Measurements from ENCODE around the gene TPCN2. TPM values are rescaled to one million over a fixed set of nuclear protein-coding genes. Genes with fewer than 3 reads are reported as not detected.

TPCN2 gene
- total RNA-seq, 1 donor from 2014 or later: 4.5 TPM

GRCh38 chr11:69012092-69013008 is 36.4 kb upstream of the TPCN2 start:
- TF ChIP-seq CTCF (IDR thresholded peaks at IDR 0.05; ENCODE audit: insufficient read depth, low read length, severe bottlenecking): no peak
- no peaks in the 10 kb centered on the region for H3K36me3 ChIP-seq (ENCODE audit: control insufficient read depth, insufficient read depth, low read length)
- no peak overlapping the region for H3K4me3 ChIP-seq (ENCODE audit: low read depth, low read length)
- no peak for FAIRE-seq
- no peak for DNase-seq (ENCODE audit: low read depth)
- H3K27me3 ChIP-seq (ENCODE audit: control insufficient read depth, insufficient read depth, low read length): peaks cover 6% of the 10 kb centered on the region

- DNase-seq (ENCODE audit: low read depth) (no peak), FAIRE-seq (no peak)
Measured at GRCh38 chr11:69013009-69013951, 35.5 kb upstream of the TPCN2 start, which contains the start of gene MRGPRF. Gene MRGPRF (minus strand): TSS chr11:69013246. CDS start chr11:69009901, 3,345 bp downstream.

GRCh38 chr11:69014084-69014851 is 34.5 kb upstream of the TPCN2 start:
- no peak for DNase-seq (ENCODE audit: low read depth)
- no peak overlapping the region for H3K4me3 ChIP-seq (ENCODE audit: low read depth, low read length)
- H3K27me3 ChIP-seq (ENCODE audit: control insufficient read depth, insufficient read depth, low read length): peaks cover 6% of the 10 kb centered on the region
- no peak for TF ChIP-seq CTCF (IDR thresholded peaks at IDR 0.05; ENCODE audit: insufficient read depth, low read length, severe bottlenecking)
- no peaks in the 10 kb centered on the region for H3K36me3 ChIP-seq (ENCODE audit: control insufficient read depth, insufficient read depth, low read length)
- FAIRE-seq: no peak

More at GRCh38 chr11:69013009-69013951, 35.5 kb upstream of the TPCN2 start, which contains the start of gene MRGPRF:
- TF ChIP-seq CTCF (IDR thresholded peaks at IDR 0.05; ENCODE audit: insufficient read depth, low read length, severe bottlenecking): peak; percentile 28
- H3K4me3 ChIP-seq (ENCODE audit: low read depth, low read length): no peak within 1 kb of the TSS
- H3K27me3 ChIP-seq (ENCODE audit: control insufficient read depth, insufficient read depth, low read length): peaks cover 6% of the 10 kb centered on the region
- no peaks in the 10 kb centered on the region for H3K36me3 ChIP-seq (ENCODE audit: control insufficient read depth, insufficient read depth, low read length)

DNA sequence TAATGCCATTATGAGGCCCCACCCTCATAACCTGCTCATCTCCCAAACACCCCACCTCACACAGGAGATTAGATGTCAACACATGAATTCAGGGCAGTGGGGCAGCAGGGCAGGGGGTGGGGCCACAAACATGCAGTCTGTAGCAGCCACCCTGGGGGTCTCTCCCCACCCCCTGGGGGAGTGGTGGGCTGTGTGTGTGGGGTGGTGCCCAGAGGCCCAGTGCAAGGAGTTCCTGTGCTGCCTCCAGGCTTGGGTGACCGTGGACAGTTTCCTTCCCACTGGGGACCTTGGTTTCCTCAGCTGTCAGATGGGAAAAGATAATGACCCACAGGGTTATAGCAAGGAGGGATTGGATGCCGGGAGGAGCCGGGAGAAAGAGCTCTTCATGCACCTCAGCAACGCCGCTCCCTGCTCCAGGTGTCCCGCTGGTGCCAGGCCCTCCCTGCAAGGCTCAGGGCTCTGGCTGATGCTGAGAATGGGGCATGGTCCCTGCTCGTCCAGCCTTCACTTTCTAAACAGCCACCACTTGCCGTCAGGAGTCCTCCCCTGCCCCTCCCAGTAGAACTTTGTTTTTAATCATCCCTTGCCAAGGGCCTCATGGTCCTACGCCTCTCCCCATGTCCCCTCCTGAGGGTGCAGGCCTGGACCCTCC is 33.7 kb upstream of the TPCN2 start:
- H3K27me3 ChIP-seq (ENCODE audit: control insufficient read depth, insufficient read depth, low read length): peaks cover 6% of the 10 kb centered on the region

More for the DNA sequence above, 33.7 kb upstream of the TPCN2 start:
- Histone ChIP-seq H3K4me3 (ENCODE audit: low read depth, low read length) (no peak overlapping the region), H3K36me3 (ENCODE audit: control insufficient read depth, insufficient read depth, low read length) (no peaks in the 10 kb centered on the region)
- FAIRE-seq: no peak
- TF ChIP-seq CTCF (IDR thresholded peaks at IDR 0.05; ENCODE audit: insufficient read depth, low read length, severe bottlenecking): no peak
- no peak for DNase-seq (ENCODE audit: low read depth)

Measured in bronchial epithelial cell (primary cell).